Keratinocyte (primary cell): Measurements from ENCODE around the gene MROH2A. TPM values are rescaled to one million over a fixed set of nuclear protein-coding genes. Genes with fewer than 3 reads are reported as not detected.

Experiments
- DNase-seq: peaks from one replicate; pipeline ENCODE4 v3.0.0-alpha.2; 2011; ENCODE audit warnings: low read depth, missing footprints, low spot score
- FAIRE-seq: peaks from 2 replicates; lab custom pipeline; 2011; peaks lifted over from hg19 to GRCh38; lab: Jason Lieb, UNC
- H2AFZ ChIP-seq: 2 replicates; pipeline ENCODE4 v1.6.0; 2012; ENCODE audit warnings: low read length, control low read depth, inconsistent platforms; ENCODE audit not compliant: control insufficient read depth
- H3K27ac ChIP-seq: 2 replicates; pipeline ENCODE4 v1.5.1; 2011; ENCODE audit warnings: low read length; ENCODE audit not compliant: control insufficient read depth, insufficient read depth
- H3K27me3 ChIP-seq: 3 replicates; pipeline ENCODE4 v1.6.0; 2011; ENCODE audit warnings: low read length; ENCODE audit not compliant: control insufficient read depth, insufficient read depth; ENCODE audit errors: extremely low read depth
- H3K36me3 ChIP-seq, 2 experiments: 2 replicates in 1 of 2; 3 replicates in 1 of 2; pipeline ENCODE4 v1.5.1; 2011; ENCODE audit warnings: low read length in 2 of 2, mild to moderate bottlenecking in 1 of 2; ENCODE audit not compliant: control insufficient read depth in 2 of 2, insufficient read depth in 2 of 2; ENCODE audit errors: extremely low read depth in 1 of 2
- H3K4me1 ChIP-seq: 3 replicates; pipeline ENCODE4 v1.5.1; 2011; ENCODE audit warnings: low read length; ENCODE audit not compliant: control insufficient read depth, insufficient read depth; ENCODE audit errors: extremely low read depth
- H3K4me2 ChIP-seq: 3 replicates; pipeline ENCODE4 v1.6.0; 2011; ENCODE audit warnings: low read depth, low read length; ENCODE audit not compliant: control insufficient read depth, insufficient read depth; ENCODE audit errors: extremely low read depth
- H3K4me3 ChIP-seq, 3 experiments: fragments of 200-600 bp in 1 of 3; sonication (generic) in 1 of 3; 2 replicates in 2 of 3; 3 replicates in 1 of 3; pipeline ENCODE4 v1.5.1; 2011 to 2016; ENCODE audit warnings: low read length in 3 of 3, mild to moderate bottlenecking in 3 of 3, control low read depth in 2 of 3, inconsistent platforms in 1 of 3, low read depth in 1 of 3, mixed read lengths in 1 of 3, mixed run types in 1 of 3, moderate library complexity in 1 of 3; ENCODE audit not compliant: control insufficient read depth in 2 of 3, insufficient read depth in 2 of 3; ENCODE audit errors: extremely low read depth in 1 of 3
- H3K79me2 ChIP-seq: 2 replicates; pipeline ENCODE4 v1.6.0; 2012; ENCODE audit warnings: low read length; ENCODE audit not compliant: control insufficient read depth, insufficient read depth
- H3K9ac ChIP-seq: 3 replicates; pipeline ENCODE4 v1.6.0; 2011; ENCODE audit warnings: low read length; ENCODE audit not compliant: control insufficient read depth, insufficient read depth; ENCODE audit errors: extremely low read depth
- H3K9me1 ChIP-seq: 3 replicates; pipeline ENCODE4 v1.6.0; 2011; ENCODE audit warnings: low read length; ENCODE audit not compliant: control insufficient read depth, insufficient read depth; ENCODE audit errors: extremely low read depth
- H3K9me3 ChIP-seq: 2 replicates; pipeline ENCODE4 v1.5.1; 2012; ENCODE audit warnings: low read depth, low read length; ENCODE audit not compliant: control insufficient read depth
- H4K20me1 ChIP-seq: 3 replicates; pipeline ENCODE4 v1.6.0; 2011; ENCODE audit warnings: low read length; ENCODE audit not compliant: control insufficient read depth, insufficient read depth; ENCODE audit errors: extremely low read depth
- CTCF ChIP-seq, 3 experiments: IDR thresholded peaks in 1 of 3; conservative IDR thresholded peaks in 1 of 3; optimal IDR thresholded peaks in 1 of 3; 2 replicates in 2 of 3; 3 replicates in 1 of 3; pipeline versions ENCODE3 to v1.5.1; 2011; ENCODE audit warnings: low read length in 3 of 3, mild to moderate bottlenecking in 3 of 3, moderate library complexity in 2 of 3, control low read depth in 1 of 3, inconsistent platforms in 1 of 3; ENCODE audit not compliant: insufficient read depth in 2 of 3; ENCODE audit errors: extremely low read depth in 1 of 3
- EZH2 ChIP-seq: IDR thresholded peaks from one replicate; pipeline ENCODE4 v1.6.1; 2012; ENCODE audit warnings: inconsistent platforms, mild to moderate bottlenecking, low read length, moderate library complexity
- dilution Hi-C: fragments of 300-500 bp; cut with MboI; formaldehyde crosslinking; loops from one replicate; pipeline ENCODE4 v1.7.0; 2020; ENCODE audit warnings: low sequenced_read_pairs; ENCODE audit not compliant: extremely low pct_ligation_motif_present
- polyA plus RNA-seq, 5 experiments: library from polyadenylated mRNA; depleted of rRNA in 3 of 5; stranded (reverse) in 3 of 5; stranded (forward) in 1 of 5; unstranded in 1 of 5; fragments of >200 nt; gene quantifications; 1 replicate in 1 of 5; 2 replicates in 3 of 5; 3 replicates in 1 of 5; pipeline versions ENCODE4 v1.2.1 to v1.2.3, GENCODE V29; 2011 to 2012; ENCODE audit warnings: missing spikeins in 2 of 5, low read depth in 1 of 5, low replicate concordance in 1 of 5

MROH2A gene
- polyA plus RNA-seq, 1 donor (not counting 4 experiments of a cell fraction or from before 2014, with no cell fraction given) = 0.33 TPM

- DNase-seq = no peak
Measured at GRCh38 chr2:233794128-233794658, 16.1 kb downstream of the MROH2A start.

GRCh38 chr2:233795735-233796171 lies 17.6 kb downstream of the MROH2A start:
- no peak for DNase-seq
- Histone ChIP-seq H3K27ac (no peak overlapping the region), H2AFZ (no peak overlapping the region), H3K4me1 (peaks cover 4% of the 10 kb centered on the region), H3K9me1 (no peaks in the 10 kb centered on the region), H3K27me3 (no peaks in the 10 kb centered on the region), H3K4me3 (no peak overlapping the region), H3K4me2 (no peak overlapping the region), H4K20me1 (no peaks in the 10 kb centered on the region), H3K36me3 (no peaks in the 10 kb centered on the region), H3K9me3 (no peaks in the 10 kb centered on the region), H3K9ac (no peak overlapping the region), H3K79me2 (no peaks in the 10 kb centered on the region)
- FAIRE-seq = no peak
- dilution Hi-C loops = no loop called here
- TF ChIP-seq CTCF (optimal IDR thresholded peaks at IDR 0.05 in 1 of 3, IDR thresholded peaks at IDR 0.05 in 1 of 3, conservative IDR thresholded peaks at IDR 0.05 in 1 of 3; ENCODE audit: extremely low read depth in 1 of 3, insufficient read depth in 2 of 3, low read length in 3 of 3) (no peak), EZH2 (no peak)

More at GRCh38 chr2:233794128-233794658, 16.1 kb downstream of the MROH2A start:
- no peaks in the 10 kb centered on the region for H3K36me3 ChIP-seq
- H3K79me2 ChIP-seq = no peaks in the 10 kb centered on the region
- H3K9me1 ChIP-seq = no peaks in the 10 kb centered on the region
- no peak overlapping the region for H3K27ac ChIP-seq
- H3K27me3 ChIP-seq = no peaks in the 10 kb centered on the region
- no peaks in the 10 kb centered on the region for H4K20me1 ChIP-seq
- no peak for TF ChIP-seq EZH2
- TF ChIP-seq CTCF (optimal IDR thresholded peaks at IDR 0.05 in 1 of 3, IDR thresholded peaks at IDR 0.05 in 1 of 3, conservative IDR thresholded peaks at IDR 0.05 in 1 of 3; ENCODE audit: extremely low read depth in 1 of 3, insufficient read depth in 2 of 3, low read length in 3 of 3) = no peak
- dilution Hi-C loops = no loop called here
- peaks cover 4% of the 10 kb centered on the region for H3K4me1 ChIP-seq
- no peak overlapping the region for H2AFZ ChIP-seq
- H3K4me3 ChIP-seq = no peak overlapping the region
- no peak for FAIRE-seq
- no peak overlapping the region for H3K4me2 ChIP-seq
- no peaks in the 10 kb centered on the region for H3K9me3 ChIP-seq
- no peak overlapping the region for H3K9ac ChIP-seq
